Measurements from ENCODE around the gene GJD4.

GJD4 gene

DNA sequence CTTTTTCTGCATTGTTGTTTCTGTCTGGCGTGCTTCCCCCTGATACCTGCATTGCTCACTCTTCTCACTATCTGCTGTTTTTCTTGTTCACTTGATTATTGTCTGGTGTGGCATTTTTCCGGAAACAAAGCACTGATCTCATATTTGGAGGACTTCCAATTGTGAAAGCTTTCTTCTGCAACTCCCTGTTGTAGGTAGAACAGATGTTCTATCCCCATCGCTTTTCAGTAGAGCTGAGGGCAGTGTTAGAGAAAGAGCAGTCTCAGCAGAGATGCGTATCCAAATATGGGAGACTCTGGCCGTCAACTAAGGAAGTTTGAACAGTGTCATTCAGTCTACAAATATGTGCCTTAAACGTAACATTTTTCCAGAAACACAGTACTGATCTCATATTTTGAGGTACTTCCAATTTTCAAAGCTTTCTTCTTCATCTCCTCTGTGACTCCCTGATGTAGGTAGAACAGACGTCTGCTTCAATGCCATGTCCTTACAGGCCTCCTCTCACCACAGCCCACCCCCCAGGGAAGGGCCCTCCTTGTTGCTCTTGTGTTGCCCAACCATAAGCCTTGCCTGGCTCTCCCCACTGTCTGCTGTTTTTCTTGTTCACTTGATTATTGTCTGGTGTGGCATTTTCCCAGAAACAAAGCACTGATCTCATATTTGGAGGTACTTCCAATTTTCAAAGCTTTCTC lies 27.1 kb upstream of the GJD4 start:
- FAIRE-seq (no peak), DNase-seq (ENCODE audit: insufficient read length, low spot score) (no peak)
- TF ChIP-seq, protein P1, sequence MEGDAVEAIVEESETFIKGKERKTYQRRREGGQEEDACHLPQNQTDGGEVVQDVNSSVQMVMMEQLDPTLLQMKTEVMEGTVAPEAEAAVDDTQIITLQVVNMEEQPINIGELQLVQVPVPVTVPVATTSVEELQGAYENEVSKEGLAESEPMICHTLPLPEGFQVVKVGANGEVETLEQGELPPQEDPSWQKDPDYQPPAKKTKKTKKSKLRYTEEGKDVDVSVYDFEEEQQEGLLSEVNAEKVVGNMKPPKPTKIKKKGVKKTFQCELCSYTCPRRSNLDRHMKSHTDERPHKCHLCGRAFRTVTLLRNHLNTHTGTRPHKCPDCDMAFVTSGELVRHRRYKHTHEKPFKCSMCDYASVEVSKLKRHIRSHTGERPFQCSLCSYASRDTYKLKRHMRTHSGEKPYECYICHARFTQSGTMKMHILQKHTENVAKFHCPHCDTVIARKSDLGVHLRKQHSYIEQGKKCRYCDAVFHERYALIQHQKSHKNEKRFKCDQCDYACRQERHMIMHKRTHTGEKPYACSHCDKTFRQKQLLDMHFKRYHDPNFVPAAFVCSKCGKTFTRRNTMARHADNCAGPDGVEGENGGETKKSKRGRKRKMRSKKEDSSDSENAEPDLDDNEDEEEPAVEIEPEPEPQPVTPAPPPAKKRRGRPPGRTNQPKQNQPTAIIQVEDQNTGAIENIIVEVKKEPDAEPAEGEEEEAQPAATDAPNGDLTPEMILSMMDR (IDR thresholded peaks at IDR 0.05; ENCODE audit: insufficient read depth, missing control alignments) = no peak

DNA sequence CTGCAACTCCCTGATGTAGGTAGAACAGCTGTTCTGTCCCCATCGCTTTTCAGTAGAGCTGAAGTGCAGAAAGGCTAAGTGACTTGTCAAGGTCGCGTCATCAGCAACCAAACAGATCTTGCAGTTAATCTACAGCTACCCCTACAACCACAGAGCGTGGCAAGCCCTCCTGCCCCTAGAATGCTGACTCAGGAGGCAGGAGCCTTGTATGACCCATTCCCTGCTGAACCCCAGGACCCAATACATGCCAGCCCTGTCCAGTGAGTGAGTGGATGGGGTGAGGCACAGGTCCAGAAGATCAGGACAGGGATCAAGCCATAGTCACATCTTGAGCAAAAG lies 26.6 kb upstream of the GJD4 start:
- TF ChIP-seq, protein P1 (IDR thresholded peaks at IDR 0.05; ENCODE audit: insufficient read depth, missing control alignments) = no peak
- DNase-seq (ENCODE audit: insufficient read length, low spot score) = no peak
- no peak for FAIRE-seq

DNA sequence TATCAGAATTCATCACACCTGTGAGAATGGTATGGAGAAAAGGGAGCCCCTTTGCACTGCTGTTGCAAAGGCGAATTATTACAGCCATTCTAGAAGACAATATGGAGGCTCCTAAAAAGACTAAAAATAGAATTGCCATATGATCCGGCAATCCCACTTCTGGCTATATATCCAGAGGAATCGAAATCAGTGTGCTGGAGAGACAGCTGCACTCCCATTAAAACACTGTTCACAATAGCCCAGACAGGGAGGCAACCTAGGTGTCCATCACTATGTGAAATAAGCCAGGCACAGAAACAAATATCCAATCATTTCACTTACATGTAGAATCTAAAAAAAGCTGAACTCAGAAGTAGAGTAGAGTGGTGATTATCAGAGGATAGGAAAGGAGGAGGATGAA lies 26.0 kb upstream of the GJD4 start:
- FAIRE-seq (no peak), DNase-seq (ENCODE audit: insufficient read length, low spot score) (no peak)
- TF ChIP-seq, protein P1 (IDR thresholded peaks at IDR 0.05; ENCODE audit: insufficient read depth, missing control alignments) = no peak

DNA sequence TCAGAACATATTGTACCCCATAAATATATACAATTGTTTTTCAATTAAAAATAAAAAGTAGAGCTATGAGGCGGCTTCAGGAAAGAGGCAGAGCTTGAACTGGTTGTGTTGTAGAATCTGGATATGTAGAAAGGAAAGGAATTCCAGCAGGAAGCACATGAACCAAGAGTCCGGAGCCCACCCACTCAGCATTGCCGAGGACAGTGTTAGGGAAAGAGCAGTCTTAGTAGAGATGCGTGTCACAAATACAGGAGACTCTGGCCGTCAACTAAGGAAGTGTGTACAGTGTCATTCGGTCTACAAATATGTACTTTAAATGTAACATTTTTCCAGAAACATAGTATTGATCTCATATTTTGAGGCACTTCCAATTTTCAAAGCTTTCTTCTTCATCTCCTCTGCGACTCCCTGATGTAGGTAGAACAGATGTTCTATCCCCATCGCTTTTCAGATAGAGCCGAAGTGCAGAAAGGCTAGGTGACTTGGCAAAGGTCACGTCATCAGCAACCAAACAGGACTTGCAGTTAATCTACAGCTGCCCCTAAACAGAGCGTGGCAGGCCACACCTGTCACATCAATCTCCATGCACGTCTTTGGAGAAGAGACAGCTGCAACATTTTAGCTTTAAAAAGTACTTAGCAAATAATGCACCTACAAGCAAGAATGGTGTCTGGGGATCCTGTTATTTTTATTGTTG lies 25.3 kb upstream of the GJD4 start:
- TF ChIP-seq, protein P1 (IDR thresholded peaks at IDR 0.05; ENCODE audit: insufficient read depth, missing control alignments) = no peak
- no peak for FAIRE-seq
- DNase-seq (ENCODE audit: insufficient read length, low spot score) = no peak

DNA sequence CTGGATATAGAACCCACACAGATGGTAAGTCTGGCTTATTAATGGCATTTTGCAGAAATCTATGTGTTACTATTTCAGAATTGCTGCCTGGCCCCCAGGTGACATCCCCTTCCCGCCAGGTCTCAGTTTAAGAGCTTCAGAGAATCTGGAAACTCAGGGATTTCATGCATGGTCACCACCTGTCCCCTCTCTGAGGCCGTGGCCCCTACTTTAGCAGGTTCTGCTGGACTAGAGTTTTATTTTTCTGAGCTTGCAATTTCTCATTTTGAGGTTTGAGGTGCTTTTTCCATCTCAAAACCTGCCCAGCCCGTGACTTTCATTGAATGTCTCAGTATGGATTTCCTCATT lies 24.7 kb upstream of the GJD4 start:
- TF ChIP-seq, protein P1 (IDR thresholded peaks at IDR 0.05; ENCODE audit: insufficient read depth, missing control alignments) = no peak
- no peak for DNase-seq (ENCODE audit: insufficient read length, low spot score)
- no peak for FAIRE-seq

DNA sequence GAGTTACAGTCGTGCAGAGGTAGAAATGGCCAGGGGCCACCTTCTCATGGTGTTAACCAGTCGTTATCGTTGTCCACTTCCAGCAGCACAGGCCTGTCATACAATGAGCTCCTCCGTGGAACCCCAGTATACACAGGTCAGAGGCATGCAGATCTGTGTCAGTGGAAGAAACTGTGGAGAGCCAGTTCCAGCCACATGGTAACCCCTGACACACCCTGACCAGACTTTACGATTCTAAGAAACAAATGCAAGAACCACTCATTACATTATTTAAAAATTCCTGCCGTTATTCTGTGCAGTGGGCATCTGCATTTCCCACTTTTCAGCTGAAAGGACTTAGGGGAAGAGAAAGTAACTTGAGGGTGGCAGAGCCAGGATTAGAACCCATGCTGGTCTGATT lies 23.5 kb upstream of the GJD4 start:
- DNase-seq (ENCODE audit: insufficient read length, low spot score) (no peak), FAIRE-seq (no peak)
- TF ChIP-seq, protein P1 (IDR thresholded peaks at IDR 0.05; ENCODE audit: insufficient read depth, missing control alignments) = no peak

DNA sequence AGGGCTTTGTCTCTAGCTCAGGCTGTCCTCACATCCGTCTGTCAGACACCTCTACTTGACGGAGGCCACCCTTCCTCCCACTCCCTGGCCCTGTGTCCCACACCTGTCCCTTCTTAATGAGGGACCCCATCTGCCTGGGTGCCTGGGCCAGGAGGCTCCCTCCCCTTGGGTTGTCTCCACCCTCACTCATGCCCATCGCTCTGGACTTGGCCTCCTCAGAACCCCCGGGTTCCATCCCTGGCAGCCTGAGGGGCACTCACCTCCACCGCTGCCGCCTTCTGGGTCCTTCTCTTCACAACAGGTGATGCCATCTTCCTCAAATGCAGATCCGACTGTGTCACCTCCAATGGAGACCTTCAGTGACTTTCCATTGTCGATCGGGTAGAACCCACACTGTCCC lies 20.2 kb upstream of the GJD4 start:
- DNase-seq (ENCODE audit: insufficient read length, low spot score) = no peak

More for the DNA sequence above, 20.2 kb upstream of the GJD4 start:
- FAIRE-seq = no peak
- TF ChIP-seq, protein P1 (IDR thresholded peaks at IDR 0.05; ENCODE audit: insufficient read depth, missing control alignments) = no peak

Measured in D721Med (cell line).